Superior temporal gyrus (tissue), 1 donor: ENCODE measurements around the gene CLEC2A.
"Not testable (repeated sequence)": the region's sequence is repeated elsewhere in the genome, so short reads cannot be mapped to it uniquely, and the experiment has no call there.

Experiments
- DNase-seq: peaks from one replicate; pipeline ENCODE4 v3.0.0-alpha.2; 2016; ENCODE audit errors: extremely low spot score

Gene CLEC2A

DNA sequence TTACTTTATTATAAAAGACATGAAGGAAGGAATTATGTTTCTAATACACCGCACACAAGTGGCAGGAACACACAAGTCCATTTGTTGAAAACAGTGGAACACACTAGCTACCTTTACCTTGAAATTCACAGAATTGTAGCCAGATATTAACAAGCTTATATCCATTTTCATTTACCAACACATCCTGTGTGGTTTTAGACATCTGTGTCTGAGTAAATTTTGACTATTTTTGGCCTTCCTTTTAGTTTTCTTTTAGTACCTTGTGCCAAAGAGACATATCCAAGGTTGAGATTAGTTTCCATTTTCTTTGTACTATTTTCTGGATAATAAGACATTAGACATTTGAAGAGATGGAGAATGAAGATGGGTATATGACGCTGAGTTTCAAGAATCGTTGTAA is 50.9 kb downstream of the CLEC2A start, which contains the start of gene KLRF2:
Gene KLRF2 (plus strand): TSS at position 244 of the 400 bp plus-strand sequence. CDS start 107 bp downstream, at position 351.
- DNase-seq = no peak

DNA sequence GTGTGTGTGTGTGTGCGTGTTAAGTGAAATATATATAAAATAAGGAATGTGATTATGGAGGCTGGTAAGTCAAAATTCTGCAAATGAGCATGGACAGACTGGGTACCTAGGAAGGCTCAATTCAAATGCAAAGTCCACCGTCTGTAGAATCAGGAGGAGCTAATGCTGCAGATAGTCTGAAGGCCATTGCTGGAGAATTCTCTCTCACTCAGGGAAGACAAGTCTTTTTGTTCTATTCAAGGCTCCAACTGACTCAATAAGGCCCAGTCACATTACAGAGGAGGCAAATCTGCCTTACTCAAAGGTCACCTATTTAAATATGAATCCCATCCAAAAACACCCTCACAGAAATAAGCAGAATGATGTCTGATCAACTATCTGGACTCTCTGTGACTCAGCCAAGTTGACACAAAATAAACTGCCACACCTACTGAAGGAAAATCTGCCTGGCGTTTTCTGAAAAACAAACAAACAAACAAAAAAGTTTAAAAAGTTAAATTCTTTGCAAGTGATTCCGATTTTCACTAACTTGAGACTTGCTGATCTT is 51.6 kb downstream of the CLEC2A start:
- no peak for DNase-seq

DNA sequence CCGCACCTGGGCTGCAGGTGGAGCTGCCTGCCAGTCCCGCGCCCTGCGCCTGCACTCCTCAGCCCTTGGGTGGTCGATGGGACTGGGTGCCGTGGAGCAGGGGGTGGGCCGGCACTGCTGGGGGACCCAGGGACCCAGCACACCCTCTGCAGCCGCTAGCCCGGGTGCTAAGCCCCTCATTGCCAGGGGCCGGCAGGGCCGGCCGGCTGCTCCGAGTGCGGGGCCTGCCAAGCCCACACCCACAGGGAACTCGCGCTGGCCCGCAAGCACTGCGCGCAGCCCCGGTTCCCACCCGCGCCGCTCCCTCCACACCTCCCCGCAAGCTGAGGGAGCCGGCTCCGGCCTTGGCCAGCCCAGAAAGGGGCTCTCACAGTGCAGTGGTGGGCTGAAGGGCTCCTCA is 56.0 kb downstream of the CLEC2A start:
- not testable (repeated sequence) for DNase-seq

DNA sequence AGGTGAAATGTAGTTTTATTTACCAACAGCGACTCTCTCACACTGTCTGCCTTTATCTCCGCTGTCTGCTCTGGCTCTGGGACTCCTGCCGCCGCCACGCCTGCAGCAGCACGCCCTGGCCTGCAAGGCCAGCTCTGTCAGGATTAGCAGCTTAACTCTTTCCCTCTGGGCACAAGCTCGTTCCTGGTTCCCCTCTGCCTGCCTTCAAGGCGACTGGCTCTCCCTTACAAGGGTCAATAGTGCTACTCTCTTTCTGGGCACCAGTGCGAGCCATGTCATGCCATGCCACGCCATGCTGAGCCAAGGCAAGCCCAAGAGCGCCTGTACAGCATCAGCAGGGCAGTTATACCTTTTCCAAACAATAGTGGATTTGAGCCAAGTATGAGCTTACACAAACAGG is 59.4 kb downstream of the CLEC2A start:
- DNase-seq = no peak

DNA sequence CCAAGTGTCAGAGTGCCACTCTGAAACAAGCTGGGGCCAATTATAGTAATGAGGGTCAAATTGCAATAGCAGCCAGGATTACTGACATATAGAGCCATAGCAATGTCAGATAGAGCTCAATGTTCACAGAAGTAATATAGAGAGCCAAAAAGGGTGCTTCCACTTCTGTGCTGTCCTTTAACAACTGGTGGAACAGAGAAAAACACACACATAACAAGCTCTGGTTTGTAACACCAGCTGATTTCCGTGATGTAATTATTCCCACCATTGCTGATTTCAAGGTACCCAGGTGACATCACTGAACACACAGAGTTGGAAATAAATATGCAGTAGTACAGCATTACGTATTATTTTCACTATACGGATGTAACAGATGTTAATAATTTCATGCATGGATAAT is 60.0 kb downstream of the CLEC2A start:
- DNase-seq = no peak

DNA sequence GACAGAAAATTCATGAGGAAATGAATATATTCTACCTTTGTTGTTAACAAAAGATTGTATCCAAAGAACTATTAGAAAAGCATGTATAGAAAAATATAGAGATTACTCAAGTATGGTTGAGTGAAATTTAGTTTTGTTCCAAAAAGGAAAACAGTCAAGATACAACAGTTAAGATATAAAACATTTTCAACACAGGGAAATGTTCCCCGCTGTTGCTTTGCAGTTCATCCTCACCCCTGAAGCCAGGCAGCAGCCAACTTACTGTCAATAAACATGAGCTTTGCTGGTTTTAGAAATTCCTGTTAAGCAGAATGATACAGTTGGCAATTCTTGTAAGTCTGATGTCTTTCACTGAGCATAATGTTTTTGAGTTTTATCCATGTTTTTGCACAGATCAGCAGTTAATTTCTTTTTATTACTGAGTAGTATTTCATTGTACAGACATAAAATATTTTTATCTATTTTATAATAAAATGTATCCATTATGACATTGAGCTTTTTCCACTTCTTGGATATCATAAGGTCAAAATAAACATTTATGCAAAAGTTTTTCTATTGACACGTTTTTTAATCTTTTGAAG is 61.8 kb downstream of the CLEC2A start:
- no peak for DNase-seq

DNA sequence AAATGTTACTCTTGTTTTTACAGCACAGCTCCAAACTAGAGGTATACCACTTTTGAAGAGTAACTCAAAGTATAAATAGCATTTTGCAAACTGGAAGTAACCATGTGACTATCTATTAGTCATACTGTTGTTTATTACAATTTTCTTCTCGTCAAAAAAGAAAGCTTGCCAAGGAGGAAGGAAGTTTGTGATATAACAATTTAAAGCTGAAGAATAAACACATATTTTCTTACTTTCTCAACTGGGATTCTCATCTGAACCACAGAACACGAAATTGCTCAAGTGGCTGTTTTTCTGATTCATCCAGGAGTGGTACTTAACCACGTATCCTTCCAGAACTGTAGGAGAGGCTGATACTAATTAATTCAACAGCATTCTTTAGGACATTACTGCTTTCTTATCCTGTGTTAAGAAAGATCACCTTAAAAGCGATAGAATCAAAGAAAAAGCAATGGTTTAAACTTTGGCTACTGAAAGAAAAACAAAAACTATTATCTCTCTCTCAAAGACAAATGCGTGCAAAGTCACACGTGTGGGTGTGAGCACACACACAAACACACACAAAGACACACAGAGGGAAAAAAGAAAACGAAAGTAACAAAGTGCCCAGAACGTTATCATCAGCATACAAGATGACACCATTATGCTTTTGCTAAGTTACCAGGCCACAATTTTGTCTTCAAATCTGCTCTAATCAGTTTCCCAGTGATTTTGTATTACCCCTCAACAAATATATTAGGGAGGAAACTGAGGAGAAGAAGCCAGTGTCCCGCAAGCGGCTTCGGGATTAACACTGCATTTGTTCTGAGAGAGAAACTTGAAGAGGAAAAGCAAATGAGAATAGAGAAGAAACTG is 62.6 kb downstream of the CLEC2A start, which contains the start of gene CLEC2B:
Gene CLEC2B (minus strand): TSS at position 48 of the 855 bp plus-strand sequence.
- DNase-seq = no peak

DNA sequence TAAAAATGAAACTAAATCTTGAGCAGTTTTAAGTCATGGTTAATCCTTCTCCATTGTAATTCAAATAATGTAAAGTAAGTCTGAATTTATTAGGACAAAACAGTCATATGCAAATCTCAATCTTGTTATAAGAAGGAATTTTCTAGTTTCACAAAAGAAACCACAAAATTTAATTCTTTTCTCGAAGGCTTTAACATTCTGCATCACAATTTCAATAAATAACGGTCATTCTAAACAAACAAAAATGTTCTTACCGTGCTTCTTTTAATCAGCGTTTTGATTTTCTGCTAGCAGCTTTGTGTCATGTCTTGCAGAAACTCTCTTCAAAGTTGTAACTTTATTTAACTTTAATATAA is 63.2 kb downstream of the CLEC2A start:
- DNase-seq = no peak

DNA sequence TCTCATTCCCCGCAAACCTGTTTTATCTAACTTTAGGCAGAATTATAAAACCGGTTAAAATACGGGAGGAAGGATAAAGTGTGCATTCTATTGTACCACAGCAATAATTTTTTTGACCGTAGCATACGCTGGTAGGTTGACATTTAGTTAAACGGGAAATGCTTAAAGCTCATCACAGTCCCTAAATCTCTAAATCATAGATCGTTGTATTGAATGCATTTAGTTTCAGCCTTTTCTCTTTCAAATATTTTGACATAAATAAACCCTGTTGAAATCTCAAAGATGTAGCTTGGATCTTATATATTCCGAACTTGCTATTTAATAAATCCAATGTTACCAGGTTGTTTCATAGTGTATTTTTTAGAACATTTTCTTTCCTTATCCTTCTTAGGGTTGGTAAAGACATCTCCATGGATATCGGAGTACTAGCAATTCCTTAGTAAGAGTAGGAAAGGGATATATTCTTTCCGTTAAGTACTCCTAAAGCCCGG is 63.8 kb downstream of the CLEC2A start:
- no peak for DNase-seq

DNA sequence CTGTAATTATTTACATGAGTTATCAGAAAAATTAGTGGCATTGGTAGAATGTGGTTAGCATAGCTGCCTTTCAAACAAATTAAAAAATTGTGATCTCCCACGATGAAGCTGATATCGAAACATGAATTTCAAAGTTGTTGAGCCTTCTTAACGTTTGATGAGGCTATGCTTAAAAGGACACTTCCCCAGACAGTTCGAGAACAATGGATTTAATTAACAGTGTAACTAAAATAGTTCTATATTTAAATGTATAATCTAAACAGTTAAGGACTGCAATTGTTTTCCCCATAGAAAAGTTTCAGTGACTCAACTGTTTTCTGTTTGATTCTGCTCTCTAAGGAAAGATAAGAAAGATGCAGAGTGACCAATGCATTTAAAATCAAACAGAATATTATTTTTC is 64.6 kb downstream of the CLEC2A start:
- DNase-seq = no peak

DNA sequence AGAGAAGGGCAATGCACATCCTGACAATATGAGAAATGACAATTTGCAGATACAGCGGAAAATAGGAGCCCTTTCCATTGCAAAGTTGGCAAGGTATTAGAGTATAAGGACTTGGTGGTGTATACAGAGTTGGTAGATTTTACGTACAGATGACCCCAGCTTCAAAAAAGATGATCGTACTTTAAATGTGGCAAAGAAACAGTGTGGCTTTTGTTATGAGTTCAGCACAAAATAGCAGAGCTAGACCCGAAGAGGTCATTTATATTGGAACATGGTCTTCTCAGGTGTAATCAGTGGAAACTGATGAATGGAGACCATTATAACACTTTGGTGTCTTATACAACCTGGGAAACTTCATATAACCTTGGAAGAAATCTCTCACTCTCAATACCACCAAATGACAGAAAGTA is 65.3 kb downstream of the CLEC2A start:
- DNase-seq = no peak

DNA sequence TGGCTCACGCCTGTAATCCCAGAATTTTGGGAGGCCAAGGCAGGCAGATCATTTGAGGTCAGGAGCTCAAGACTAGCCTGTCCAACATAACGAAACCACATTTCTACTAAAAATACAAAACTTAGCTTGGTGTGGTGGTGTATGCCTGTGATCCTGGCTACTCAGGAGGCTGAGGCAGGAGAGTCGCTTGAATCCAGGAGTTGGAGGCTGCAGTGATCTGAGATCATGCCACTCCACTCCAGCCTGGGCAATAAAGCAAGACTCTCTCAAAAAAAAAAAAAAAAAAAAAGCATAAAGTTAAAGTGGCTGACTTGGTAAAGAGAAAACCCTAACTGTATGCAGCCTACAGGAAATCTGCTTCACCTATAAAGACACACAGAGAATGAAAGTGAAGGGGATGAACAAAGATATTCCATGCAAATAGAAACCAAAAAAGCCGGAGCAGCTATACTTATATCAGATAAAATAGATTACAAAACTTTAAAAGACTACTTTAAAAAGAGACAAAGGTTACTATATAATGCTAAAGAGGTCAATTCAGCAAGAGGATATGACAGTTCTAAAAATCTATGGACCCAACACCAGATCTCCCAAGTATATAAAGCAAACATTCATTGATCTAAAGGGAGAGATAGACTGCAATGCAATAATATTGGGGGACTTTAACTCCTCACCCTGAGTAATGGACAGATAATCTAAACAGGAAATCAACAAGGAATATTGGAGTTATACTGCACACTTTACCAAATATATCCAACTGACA is 67.1 kb downstream of the CLEC2A start:
- DNase-seq = no peak
